GM19395 (cell line): ENCODE results near the gene CAPS.

ENCODE experiments used
- ATAC-seq: cut with Tn5 transposase; IDR thresholded peaks from one replicate; pipeline ENCODE4 v1.9.1; 2021; ENCODE audit warnings: mild to moderate bottlenecking, moderate library complexity; ENCODE audit not compliant: unreplicated experiment

The CAPS gene

DNA sequence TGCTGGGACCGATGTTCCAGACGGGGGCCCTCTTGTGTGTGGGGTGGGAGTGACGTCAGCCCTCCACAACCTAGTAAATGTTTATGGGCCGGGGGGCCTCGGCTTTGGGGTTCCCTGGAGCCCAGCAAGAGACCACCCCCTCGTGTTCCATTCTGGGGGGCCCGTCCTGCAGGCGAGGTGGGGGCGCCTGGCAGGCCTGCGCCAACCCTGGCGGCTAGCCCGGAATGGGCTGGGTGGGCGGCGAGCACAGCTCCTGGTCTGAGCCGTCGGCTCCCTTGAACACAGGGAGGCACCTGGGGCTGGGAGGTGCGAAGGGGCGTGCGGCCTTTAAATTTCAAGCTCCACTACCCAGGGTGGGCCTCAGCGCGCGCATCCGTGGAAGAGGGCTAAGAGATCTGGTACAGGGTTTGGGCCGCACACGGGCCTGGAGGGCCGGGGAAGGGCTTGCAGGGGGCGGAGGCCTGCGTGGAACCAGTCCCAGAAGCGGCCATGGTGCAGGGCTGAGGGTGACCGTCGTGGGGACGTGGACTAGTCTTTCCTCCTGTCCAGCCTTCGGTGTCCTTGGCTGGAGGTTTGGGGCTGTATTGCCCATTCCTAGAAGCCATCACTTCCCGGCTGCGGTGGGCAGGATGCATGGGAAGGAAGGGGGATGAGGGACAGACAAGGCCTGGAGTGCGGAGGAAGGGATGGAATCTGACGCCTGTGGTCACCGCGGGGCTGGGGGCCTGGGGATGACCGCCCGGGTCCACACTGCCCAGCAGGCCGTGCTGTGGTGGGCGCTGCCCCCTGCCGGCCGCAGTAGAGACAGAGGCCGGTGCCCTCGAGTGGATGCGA is 21.9 kb upstream of the CAPS start:
- ATAC-seq, result no peak

DNA sequence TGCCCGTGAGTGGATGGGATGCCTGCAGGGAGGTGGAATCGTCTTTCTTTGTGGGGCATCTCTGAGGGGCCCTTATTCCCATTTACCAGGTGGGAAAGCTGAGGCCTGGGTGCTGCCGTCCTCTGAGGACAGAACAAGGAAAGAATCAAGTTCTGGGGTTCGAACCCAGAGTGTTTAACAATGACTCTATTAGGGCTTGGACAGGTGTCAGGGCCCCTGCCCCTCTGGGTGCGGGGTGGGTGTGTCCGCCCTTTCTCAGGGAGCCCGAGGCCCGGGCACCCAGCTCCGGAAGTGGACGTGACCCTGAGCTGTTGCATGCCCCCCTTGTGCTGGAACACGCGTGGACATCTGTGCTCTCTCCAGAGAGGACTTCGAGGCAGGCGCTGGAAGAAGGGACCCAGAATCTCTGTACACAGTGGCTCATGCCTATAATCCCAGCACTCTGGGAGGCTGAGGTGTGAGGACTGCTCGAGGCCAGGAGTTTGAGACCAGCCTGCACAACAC is 21.2 kb upstream of the CAPS start:
- ATAC-seq, result no peak

DNA sequence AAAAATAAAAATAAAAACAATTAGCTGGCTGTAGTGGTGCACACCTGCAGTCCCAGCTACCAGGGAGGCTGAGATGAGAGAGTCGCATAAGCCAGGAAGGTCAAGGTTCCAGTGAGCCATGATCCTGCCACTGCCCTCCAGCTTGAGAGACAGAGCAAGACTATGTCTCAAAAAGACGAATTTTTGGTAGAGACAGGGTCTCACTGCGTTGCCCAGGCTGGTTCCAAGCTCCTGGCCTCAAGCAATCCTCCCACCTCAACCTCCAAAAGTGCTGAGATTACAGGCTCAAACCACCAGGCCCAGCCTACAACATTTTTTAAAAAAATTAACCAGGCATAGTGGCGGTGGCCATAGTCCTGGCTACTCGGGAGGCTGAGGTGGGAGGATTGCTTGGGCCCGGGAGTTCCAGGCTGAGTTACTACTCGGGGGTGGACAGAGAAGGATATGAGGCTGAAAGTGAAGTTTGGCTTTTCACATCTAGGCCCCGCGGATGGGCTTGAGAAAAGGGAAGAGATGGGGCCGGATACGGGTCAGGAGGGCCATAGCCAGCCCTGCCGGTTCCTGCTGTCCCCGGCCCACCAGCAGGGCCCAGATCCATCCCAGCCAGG is 20.7 kb upstream of the CAPS start:
- no peak for ATAC-seq

DNA sequence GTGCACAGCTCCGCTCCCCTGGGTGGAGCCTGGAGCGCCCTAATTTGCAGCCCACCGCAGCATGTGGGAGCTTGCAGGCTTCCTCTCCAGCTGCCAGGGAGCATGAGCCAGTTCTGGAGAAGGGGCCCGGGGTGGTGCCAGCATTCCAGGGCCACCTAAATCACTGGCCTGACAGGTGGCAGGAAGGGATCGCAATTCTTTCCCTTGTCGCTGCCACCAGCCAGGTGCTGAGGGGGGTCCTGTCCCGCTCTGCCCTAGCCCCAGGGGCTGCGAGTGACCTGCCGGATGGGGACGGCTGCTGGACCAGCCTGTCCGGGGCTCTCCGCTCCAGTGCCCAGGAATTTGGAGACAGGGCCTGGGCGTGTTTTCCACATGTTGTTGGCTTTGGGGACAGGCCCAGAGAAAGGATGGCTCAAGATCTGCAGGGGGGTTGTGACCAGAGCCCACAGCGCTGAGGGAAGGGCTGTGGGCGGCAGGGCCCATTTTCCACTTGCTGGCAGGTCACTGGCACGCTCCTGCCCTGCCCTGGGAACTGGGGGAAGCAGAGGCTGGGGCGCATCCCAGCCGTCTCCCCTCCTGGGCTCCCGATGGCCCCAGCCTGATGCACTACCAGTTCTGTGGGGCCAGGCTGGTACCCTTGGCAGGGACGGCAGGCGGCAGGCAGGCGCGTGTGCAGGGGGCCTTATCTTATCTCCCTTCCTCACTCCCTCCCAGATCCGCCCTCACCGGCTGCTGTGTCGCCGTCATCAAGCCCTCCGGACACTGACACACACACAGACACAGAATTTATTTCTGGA is 19.9 kb upstream of the CAPS start:
- ATAC-seq, result no peak

DNA sequence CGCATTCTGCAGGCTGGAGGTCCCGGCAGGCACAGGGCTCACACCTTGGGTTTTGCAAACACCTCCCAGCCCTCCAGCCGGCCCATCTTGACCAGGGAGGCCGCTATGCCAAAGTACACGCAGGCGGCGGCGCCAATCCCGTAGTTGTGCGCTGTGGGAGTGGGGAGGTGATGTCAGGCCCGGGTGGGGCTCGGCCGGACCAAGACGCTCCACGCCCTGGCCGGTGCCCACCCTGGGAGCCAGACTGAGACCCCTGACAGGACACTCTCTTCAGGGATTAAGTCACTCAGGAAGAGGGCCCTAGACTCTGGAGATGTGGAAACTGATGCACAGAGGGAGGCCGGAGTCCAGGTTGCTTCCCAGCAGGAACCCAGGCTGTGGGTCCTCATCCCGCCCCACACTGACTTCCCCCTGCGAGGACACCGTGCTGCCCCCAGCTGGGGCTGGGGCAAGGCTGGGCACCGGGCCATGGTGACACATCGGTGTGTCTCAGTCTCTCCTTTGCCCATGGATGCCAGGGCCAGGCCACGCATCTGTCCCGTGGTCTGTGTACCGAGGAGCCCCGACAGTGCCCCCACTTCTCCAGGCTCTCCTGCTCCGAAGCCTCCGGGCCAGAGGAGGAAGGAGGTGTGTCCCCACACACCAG is 19.2 kb upstream of the CAPS start:
- no peak for ATAC-seq

DNA sequence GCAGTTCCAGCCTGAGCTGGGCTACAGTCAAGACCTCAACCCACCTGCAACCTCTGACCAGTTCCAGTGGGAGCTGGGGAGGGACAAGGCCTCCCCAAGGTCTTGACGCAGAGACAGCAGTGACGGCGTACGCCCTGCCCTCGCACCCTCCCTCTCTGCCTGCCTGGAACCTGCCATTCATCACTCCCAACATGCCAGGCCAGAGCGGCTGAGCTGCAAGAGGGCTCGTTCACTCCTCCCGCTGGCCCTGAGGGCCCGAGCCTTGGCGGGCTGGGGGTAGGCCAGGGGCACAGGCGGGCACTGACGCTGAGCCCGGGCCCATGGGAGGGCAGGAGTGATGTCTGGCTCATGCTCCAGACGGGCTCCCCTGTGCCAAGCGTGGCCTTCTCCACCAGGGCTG is 18.6 kb upstream of the CAPS start:
- no peak for ATAC-seq

DNA sequence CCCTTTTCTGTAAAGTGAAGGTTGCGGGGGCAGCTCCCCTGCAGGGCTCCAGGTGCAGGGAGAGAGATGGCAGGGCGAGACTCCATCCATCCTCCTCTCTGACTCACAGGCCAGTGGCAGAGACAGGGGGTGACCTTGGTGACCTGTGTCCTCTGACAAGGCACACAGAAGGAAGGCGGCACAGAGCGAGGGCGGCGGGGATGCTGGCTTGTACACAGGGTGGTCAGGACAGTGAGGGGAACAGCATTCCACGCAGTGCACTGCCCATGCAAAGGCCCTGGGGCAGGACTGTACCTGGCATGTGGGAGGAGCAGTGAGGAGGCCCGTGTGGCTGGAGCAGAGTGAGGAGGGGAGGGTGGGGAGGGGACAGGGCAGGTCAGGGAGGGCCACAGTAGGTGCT is 18.2 kb upstream of the CAPS start:
- no peak for ATAC-seq

DNA sequence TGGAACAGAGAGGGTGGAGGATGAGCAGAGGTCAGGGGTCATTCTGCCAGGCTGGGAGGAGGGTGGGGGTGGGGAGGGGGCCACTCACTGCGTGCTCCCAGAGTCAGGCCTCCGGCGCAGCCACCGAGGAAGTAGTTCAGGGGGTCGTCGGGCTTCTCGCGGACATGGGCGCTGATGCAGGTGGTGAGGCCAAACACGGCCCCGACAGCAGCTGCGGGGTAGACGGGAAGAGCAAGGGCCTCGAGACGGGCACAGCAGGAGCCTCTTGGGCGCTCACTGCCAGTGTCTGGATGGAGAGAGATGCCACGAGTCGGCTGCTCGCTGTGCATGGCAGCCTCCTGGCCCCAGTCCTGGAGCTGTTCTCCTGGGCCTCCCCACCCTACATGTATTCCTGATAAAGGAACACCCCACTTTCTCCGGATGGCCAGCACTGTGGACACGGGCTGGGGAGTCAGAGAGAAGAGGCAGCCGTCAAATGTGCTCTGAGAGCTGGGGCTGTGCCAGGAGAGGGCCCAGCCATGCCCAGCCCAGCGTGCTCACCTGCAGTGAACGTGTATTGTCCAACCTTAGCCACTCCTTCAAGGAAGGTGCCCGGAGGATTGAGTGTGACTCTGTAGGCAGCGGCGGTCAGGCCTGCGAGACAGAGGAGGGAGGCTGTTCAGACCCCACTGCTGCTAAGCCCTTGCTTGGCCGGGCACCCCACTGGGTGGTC is 17.5 kb upstream of the CAPS start:
- no peak for ATAC-seq

DNA sequence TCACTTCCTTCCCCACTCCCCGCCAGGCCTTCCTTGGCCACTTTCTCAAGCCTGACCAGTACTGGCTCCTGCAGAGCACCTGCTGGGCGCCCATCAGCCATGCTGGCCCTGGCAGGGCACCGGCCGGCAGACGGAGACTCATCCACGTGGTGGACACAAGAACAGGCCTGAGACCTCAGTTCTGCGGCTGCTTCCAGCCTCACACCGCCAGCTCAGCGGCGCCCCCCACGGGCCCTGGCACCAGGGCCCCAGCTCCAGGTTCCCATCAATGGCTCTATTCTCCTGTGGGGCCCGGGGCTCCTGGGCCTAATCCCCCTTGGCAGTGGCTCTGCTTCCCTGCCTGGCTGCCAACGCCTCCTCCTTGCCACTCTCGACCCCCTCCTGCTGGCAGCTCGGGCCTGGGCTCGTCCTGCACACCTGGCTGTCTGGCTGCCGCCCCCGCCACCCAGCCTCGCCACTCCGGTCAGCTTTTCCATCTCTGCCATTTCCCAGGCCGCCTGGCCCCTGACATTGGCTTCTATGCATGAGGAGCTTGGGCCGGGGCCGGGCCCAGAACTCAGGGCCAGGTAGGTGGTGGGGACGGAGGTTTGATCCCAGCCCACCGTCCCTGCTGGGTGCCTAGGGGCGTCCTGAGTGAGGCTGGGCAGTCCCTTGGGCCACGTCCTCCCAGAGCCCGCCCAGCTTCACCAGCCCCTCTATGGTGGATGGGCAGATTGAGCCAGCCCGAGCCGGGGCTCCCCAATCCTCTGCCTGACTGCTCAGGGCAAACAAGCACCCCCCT is 16.7 kb upstream of the CAPS start:
- ATAC-seq, result no peak

DNA sequence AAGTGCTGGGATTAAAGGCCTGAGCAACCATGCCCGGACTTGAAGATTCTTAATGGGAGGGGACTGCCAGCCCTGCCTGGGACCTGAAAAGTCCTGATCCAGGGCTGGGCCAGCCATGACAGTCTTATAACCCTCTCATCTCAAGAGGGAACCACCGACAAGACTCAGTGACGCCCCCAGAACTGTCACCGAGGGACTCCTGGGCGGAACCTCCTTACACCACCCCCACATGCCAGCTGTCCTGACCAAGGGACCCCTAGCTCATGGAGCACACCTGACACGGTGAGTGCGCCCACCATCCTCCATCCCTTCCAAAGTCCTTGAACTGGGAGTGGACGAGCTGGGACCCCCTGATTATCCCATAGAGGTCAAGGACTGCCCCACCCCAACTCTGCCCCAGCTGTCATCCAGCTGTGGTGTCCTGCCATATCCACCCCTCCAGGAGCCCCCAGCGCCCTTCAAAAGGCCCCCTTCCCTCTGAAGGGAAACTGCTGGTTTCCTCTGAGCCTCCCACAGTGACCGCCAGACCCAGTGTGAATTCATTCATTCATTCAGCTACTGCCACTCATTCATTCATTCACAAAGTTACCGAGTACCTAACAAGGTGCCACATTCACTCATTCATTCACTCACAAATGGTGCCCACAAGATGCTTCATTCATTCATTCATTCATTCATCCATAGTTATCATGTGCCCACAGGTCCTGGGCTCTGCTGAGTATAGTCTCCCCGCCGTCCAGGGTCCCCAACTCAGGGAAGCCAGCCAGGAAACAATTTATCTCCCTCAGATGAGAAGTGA is 14.1 kb upstream of the CAPS start:
- no peak for ATAC-seq

DNA sequence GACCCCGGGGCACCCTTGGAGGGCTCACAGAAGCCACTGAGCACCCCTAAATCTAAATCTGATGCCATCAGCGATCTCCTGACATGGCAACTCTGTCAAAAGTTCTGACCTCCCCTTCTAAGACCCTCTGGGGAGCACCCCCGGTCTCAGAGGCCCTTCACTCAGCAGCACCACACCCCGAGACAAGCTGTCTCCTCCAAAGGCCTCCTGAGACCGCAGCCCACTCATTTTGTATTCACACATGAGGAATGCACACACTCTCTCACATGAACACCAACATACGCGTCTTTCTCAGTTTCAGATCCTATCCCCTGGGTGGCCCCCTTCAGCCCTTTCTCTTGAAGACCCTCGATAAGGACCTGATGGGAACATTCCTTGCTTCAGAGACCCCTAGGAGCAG is 13.1 kb upstream of the CAPS start:
- no peak for ATAC-seq

DNA sequence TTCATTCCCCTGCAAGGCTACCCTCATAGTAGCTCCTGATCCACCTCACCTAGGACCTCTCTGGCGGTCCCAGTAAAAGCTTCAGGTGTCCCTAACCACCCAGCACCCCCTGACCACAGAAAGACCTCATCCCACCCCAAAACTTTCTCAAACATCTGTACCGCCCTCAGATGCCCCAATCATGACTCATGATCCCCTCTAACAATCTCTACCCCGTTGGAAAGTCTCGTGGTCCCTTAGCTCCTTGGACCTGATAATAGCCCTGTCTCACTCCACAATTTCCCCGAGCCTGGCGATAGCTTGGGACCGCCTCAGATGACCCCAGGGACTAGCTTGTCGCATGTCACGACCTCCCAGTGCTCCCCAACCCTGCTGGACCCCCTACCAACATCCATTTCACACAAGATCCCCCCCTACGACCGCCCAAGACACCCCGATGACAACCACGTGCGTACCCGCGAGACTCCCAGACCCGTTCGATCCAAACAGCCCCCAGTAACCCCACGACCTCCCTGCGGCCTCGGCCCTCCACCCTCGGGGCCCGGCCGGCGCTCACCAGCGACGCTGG is 10.9 kb upstream of the CAPS start:
- no peak for ATAC-seq

DNA sequence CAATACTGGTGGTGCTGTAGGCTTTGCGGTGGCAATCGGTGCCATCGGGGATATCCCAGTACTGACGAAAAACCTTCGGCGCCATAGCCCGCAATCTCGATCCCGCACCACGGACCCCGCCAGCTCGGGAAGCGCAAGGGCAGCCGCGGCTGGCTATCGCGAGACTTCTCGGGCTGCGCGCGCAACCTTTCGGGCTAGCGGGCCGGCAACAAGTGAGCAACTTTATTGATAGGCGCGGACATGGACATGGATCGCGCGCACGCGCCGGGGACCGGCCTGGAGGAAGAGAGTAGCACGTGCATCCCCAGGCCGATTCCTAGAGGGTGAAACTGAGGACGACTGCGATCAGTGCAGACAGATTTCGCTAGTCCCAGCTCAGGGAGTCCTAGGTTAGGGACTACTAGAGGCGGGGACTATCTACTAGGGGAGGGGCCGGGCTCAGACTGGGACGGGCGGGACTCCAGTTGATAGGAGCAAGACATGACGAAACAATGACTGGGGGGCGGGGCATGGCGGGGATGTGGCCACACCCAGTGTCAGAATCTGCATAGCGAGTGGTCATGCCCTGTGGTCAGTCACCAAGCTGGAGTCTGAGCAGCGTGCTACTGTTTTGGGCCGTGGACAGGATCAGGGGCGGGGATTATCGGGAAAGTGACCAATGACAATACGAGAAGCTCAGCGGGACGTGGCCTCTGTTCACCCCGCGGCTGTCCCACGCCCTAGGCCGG is 10.3 kb upstream of the CAPS start, which contains the start of gene NDUFA11:
Gene NDUFA11, minus strand, starts transcription at position 167 of the 728 bp plus-strand sequence. Its CDS starts 82 bp downstream, at position 85.
- peak; percentile 39 for ATAC-seq

DNA sequence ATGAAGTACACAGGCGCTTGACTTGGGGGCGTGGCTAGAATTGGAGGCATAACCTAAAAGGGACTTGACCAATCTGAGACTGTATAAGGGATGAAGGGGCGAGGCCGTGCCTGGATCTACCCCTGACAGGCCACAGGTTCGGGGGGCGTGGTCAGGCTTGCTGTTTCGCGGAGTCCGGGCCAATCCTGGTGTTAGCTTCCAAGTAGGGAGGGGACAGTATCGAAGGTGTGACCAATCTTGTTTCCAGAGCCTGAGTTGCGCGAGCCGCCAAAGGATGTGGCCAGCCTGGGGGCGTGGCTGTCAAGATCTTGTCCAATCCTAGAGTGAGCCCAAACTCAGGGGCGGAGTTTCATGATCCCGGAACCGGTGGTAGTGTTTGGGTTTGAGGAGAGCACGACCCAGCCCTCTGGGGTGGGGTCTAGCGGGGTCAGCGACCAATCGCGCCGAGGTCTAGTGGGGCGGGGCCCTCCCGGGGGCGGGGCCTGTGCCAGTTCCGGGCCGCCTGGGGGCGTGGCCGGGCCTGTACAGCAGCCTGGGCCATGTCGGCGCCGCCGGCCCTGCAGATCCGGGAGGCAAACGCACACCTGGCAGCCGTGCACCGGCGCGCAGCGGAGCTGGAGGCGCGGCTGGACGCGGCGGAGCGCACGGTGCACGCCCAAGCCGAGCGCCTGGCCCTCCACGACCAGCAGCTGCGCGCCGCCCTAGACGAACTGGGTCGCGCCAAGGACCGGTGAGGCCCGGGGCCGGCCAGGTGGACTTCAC is 9.5 kb upstream of the CAPS start, which contains the start of gene VMAC:
Gene VMAC, plus strand, starts transcription at position 521 of the 762 bp plus-strand sequence. Its CDS starts 19 bp downstream, at position 540.
- ATAC-seq, result peak; percentile 89

DNA sequence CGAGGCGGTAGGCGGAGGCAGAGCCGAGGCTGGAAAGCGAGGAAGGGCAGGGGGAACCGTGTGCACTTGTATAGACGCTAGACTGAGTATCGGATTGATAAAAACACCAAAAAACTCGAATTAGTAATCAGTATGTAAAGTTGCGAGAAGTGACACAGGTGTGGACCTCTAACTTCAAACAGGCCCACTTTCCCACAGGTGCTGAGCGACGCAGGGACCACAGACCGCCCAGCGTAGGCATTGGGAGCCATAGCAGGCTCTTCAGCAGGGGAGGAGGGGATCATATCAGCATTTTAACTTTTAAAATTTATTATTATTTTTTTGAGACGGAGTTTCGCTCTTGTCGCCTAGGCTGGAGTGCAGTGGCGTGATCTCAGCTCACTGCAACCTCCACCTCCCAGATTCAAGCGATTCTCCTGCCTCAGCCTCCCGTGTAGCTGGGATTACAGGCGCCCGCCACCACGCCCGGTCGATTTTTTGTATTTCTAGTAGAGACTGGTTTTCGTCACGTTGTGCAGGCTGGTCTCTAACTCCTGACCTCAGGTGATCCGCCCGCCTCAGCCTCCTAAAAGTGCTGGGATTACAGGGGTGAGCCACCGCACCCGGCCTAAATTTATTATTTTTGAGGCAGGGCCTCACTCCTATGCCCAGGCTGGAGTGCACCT is 8.8 kb upstream of the CAPS start:
- ATAC-seq, result no peak

DNA sequence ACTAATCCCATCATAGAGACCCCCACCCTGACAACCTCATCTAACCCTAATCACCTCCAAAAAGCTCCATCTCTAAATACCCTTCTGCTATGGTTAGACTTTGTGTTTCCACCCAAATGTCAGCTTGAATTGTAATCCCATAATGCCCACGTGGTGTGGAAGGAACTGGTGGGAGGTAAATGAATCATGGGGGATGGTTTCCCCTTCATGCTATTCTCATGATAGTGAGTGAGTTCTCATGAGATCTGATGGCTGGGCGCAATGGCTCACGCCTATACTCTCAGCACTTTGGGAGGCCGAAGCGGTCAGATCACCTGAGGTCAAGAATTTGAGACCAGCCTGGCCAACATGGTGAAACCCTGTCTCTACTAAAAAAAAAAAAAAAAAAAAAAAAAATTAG is 6.8 kb upstream of the CAPS start:
- no peak for ATAC-seq
